ENCODE results near the gene SULT4A1. TPM values are rescaled to one million over a fixed set of nuclear protein-coding genes. Genes with fewer than 3 reads are reported as not detected.
A peak's percentile ranks its signal among the peaks of the same experiment; 100 is the strongest.

Gene SULT4A1
- total RNA-seq, 2 donors from 2014 or later = 0.12 TPM; not detected in 1

GRCh38 chr22:43789452-43789851 lies 72.9 kb downstream of the SULT4A1 start:
- Histone ChIP-seq H3K4me1 (no peaks in the 10 kb centered on the region), H3K27ac (no peak overlapping the region), H3K27me3 (no peaks in the 10 kb centered on the region), H3K9me3 (peaks cover 0 to 4% of the 10 kb centered on the region in 2 donors), H3K36me3 (no peaks in the 10 kb centered on the region), H3K4me3 (no peak overlapping the region)
- no peak for TF ChIP-seq CTCF (IDR thresholded peaks at IDR 0.05)
- DNase-seq (ENCODE audit: low spot score) = peak; percentile 67

- Histone ChIP-seq H3K27ac (no peak overlapping the region), H3K4me1 (no peaks in the 10 kb centered on the region), H3K9me3 (peaks cover 0 to 4% of the 10 kb centered on the region in 2 donors), H3K27me3 (no peaks in the 10 kb centered on the region), H3K4me3 (no peak overlapping the region), H3K36me3 (no peaks in the 10 kb centered on the region)
- DNase-seq (ENCODE audit: low spot score) = no peak
- no peak for TF ChIP-seq CTCF (IDR thresholded peaks at IDR 0.05)
Measured at GRCh38 chr22:43783777-43784176, 78.5 kb downstream of the SULT4A1 start.

- Histone ChIP-seq H3K9me3 (peaks cover 0 to under 1% of the 10 kb centered on the region in 2 donors), H3K27me3 (no peaks in the 10 kb centered on the region), H3K36me3 (no peaks in the 10 kb centered on the region), H3K4me1 (no peaks in the 10 kb centered on the region), H3K27ac (no peak overlapping the region), H3K4me3 (no peak overlapping the region)
- DNase-seq (ENCODE audit: low spot score) = no peak
- no peak for TF ChIP-seq CTCF (IDR thresholded peaks at IDR 0.05)
Measured at GRCh38 chr22:43782448-43782847, 79.9 kb downstream of the SULT4A1 start.

GRCh38 chr22:43777286-43777685 lies 85.0 kb downstream of the SULT4A1 start:
- no peak for DNase-seq (ENCODE audit: low spot score)
- H3K9me3 ChIP-seq = no peaks in the 10 kb centered on the region
- TF ChIP-seq CTCF (IDR thresholded peaks at IDR 0.05) = no peak
- H3K4me3 ChIP-seq = no peak overlapping the region
- no peaks in the 10 kb centered on the region for H3K27me3 ChIP-seq
- no peak overlapping the region for H3K27ac ChIP-seq
- no peaks in the 10 kb centered on the region for H3K36me3 ChIP-seq
- no peaks in the 10 kb centered on the region for H3K4me1 ChIP-seq

GRCh38 chr22:43776081-43776670 lies 86.1 kb downstream of the SULT4A1 start:
- H3K4me1 ChIP-seq = no peaks in the 10 kb centered on the region
- no peaks in the 10 kb centered on the region for H3K36me3 ChIP-seq
- no peak overlapping the region for H3K27ac ChIP-seq
- DNase-seq (ENCODE audit: low spot score) = no peak
- no peaks in the 10 kb centered on the region for H3K27me3 ChIP-seq
- H3K4me3 ChIP-seq = no peak overlapping the region
- H3K9me3 ChIP-seq = no peaks in the 10 kb centered on the region
- no peak for TF ChIP-seq CTCF (IDR thresholded peaks at IDR 0.05)

Other genes with a start within 250 kb of the SULT4A1 start
- 1 to 10 TPM; 1.5 TPM for gene EFCAB6, start 50.2 kb downstream of the SULT4A1 start, total RNA-seq
- gene PNPLA5, start 29.5 kb upstream of the SULT4A1 start, total RNA-seq = not detected
- under 1 TPM in 1 of 2 donors, not detected in 1; 0.16 TPM for gene PNPLA3, start 61.3 kb upstream of the SULT4A1 start, total RNA-seq
- gene SAMM50, start 92.9 kb upstream of the SULT4A1 start, total RNA-seq = 10 to 100 TPM; 40.4 to 57.1 TPM
- 10 to 100 TPM; 43.8 to 86.5 TPM for gene PARVB, start 161.8 kb upstream of the SULT4A1 start, total RNA-seq